H1 (cell line): ENCODE results near the gene RNF225. TPM values are rescaled to one million over a fixed set of nuclear protein-coding genes. Genes with fewer than 3 reads are reported as not detected.

Experiments
- BRCA1 ChIP-seq: IDR thresholded peaks from 2 replicates; pipeline ENCODE4 v1.6.1; 2012; ENCODE audit warnings: low read depth, low read length, improper control_type of control experiment
- CTBP2 ChIP-seq: IDR thresholded peaks from 2 replicates; pipeline ENCODE4 v1.7.0; 2011; ENCODE audit warnings: borderline replicate concordance, mild to moderate bottlenecking, moderate library complexity, mixed read lengths, low read length; ENCODE audit not compliant: insufficient read depth, insufficient read length
- GABPA ChIP-seq: IDR thresholded peaks from 2 replicates; pipeline ENCODE4 v1.6.1; 2011; ENCODE audit warnings: mild to moderate bottlenecking, low read length, moderate library complexity, borderline replicate concordance; ENCODE audit not compliant: insufficient read depth
- KDM1A ChIP-seq: fragments of 200-600, 300-600 bp; sonication (generic); IDR thresholded peaks from 2 replicates; pipeline ENCODE4 v1.7.1; 2016; ENCODE audit warnings: mild to moderate bottlenecking, low read length, borderline replicate concordance
- polyA plus RNA-seq, 7 experiments: library from polyadenylated mRNA; depleted of rRNA in 3 of 7; stranded (reverse) in 5 of 7; unstranded in 2 of 7; fragments of >200 nt in 5 of 7; fragments of 200-250 nt in 2 of 7; gene quantifications; 1 replicate in 5 of 7; 2 replicates in 1 of 7; 4 replicates in 1 of 7; pipeline versions ENCODE4 v1.2.1 to v1.2.3, GENCODE V29; 2011 to 2013; ENCODE audit warnings: missing spikeins in 2 of 7, mixed read lengths in 2 of 7
- total RNA-seq: library from RNA; stranded (reverse); fragmentation: NEBNext Ultra II Directional; extraction: Animal tissue kit (Norgen Biotek cat#: 25700); gene quantifications from 2 replicates; pipeline ENCODE4 v1.2.1, GENCODE V29; 2021
- TF ChIP-seq, protein P1 (sequence below): IDR thresholded peaks from 2 replicates; pipeline ENCODE4 v1.6.1; 2011; ENCODE audit warnings: low read depth, mild to moderate bottlenecking, low read length; ENCODE audit not compliant: insufficient read depth

The RNF225 gene
- total and polyA plus RNA-seq, 2 of the 8 experiments (the other 6 are each of a cell fraction or from before 2014, with no cell fraction given): 0.17 to 1.0 TPM

DNA sequence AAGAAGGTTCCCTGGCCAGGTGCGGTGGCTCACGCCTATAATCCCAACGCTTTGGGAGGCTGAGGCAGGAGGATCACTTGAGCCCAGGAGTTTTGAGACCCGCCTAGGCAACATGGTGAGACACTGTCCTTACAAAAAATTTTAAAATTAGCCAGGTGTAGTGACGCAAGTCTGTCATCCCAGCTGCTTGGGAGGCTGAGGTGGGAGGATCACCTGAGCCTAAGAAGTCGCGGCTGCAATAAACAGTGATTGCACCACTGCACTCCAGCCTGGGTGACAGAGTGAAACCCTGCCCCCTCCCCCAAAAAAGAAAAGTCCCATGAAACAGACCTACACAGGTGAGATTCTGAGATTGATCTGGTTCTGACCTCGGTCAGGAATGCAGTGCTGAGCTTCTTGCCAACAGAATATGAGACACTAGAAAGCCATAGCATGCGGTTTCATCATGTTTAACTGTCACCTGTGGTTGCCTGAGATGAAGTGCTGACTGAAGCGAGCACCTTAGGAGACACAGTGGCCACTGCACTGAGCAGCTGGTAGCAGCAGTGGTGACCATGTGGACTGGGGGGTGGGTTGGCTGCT is 40.1 kb upstream of the RNF225 start (continued):
- TF ChIP-seq GABPA (no peak), BRCA1 (no peak), KDM1A (no peak), CTBP2 (no peak)
- TF ChIP-seq, protein P1, sequence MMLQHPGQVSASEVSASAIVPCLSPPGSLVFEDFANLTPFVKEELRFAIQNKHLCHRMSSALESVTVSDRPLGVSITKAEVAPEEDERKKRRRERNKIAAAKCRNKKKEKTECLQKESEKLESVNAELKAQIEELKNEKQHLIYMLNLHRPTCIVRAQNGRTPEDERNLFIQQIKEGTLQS: no peak
